Activated naive CD4-positive, alpha-beta T cell treated with anti-CD3 and anti-CD28 coated beads for 36 hours (primary cell): ENCODE measurements around the gene REXO5. TPM values are rescaled to one million over a fixed set of nuclear protein-coding genes. Genes with fewer than 3 reads are reported as not detected.

Experiments
- CTCF ChIA-PET: fragments of 350-600 bp; sonication (Branson Sonifier 250); formaldehyde crosslinking; loops from one replicate; lab custom pipeline; 2021; ENCODE audit warnings: antibody characterized with exemption; lab: Charles Lee
- DNase-seq: peaks from one replicate; pipeline ENCODE4 v3.0.0-alpha.2; 2020
- H3K27ac Mint-ChIP-seq: one replicate; pipeline ENCODE4 v1.8.0; 2021; ENCODE audit warnings: mild to moderate bottlenecking, mixed read lengths
- H3K27me3 Mint-ChIP-seq: one replicate; pipeline ENCODE4 v1.8.0; 2021; ENCODE audit warnings: low read depth, mixed read lengths
- H3K36me3 Mint-ChIP-seq: one replicate; pipeline ENCODE4 v1.8.0; 2021; ENCODE audit warnings: low read depth, mixed read lengths
- H3K4me1 Mint-ChIP-seq: one replicate; pipeline ENCODE4 v1.8.0; 2021; ENCODE audit warnings: low read depth, mixed read lengths
- H3K4me3 Mint-ChIP-seq: one replicate; pipeline ENCODE4 v1.8.0; 2021; ENCODE audit warnings: mild to moderate bottlenecking, moderate library complexity, mixed read lengths
- H3K9me3 Mint-ChIP-seq: one replicate; pipeline ENCODE4 v1.8.0; 2021; ENCODE audit warnings: mixed read lengths
- intact Hi-C: fragments of 100-400 bp; cut with micrococcal nuclease; formaldehyde crosslinking; loops from one replicate; pipeline ENCODE4 v1.15.1; 2023
- total RNA-seq, 2 experiments: library from RNA; stranded (reverse); gene quantifications; one replicate each; pipeline ENCODE4 v1.2.3, GENCODE V29; 2021

REXO5 gene
- total RNA-seq, 2 experiments from 2014 or later, result 26.4 to 27.8 TPM

GRCh38 chr16:20773679-20774078 lies 32.6 kb upstream of the REXO5 start:
- DNase-seq, result no peak

GRCh38 chr16:20774703-20775362 lies 31.5 kb upstream of the REXO5 start:
- CTCF ChIA-PET, result interaction anchor here (0.8 to 1.0 kb wide), 3 partner anchors 10 to 14 kb away, joined by 3 read pairs; no protein-coding TSS in a partner anchor
- H3K4me3 Mint-ChIP-seq, result no peak overlapping the region
- no peak overlapping the region for H3K27ac Mint-ChIP-seq
- no peaks in the 10 kb centered on the region for H3K27me3 Mint-ChIP-seq
- H3K36me3 Mint-ChIP-seq, result peaks cover 9% of the 10 kb centered on the region
- H3K4me1 Mint-ChIP-seq, result no peaks in the 10 kb centered on the region
- DNase-seq, result peak; percentile 73
- intact Hi-C loops, result no loop called here
- no peaks in the 10 kb centered on the region for H3K9me3 Mint-ChIP-seq

More at GRCh38 chr16:20773679-20774078, 32.6 kb upstream of the REXO5 start:
- Mint-ChIP-seq H3K27me3 (no peaks in the 10 kb centered on the region), H3K4me1 (no peaks in the 10 kb centered on the region), H3K36me3 (peaks cover 7% of the 10 kb centered on the region), H3K9me3 (no peaks in the 10 kb centered on the region), H3K27ac (no peak overlapping the region), H3K4me3 (no peak overlapping the region)
- intact Hi-C loops, result no loop called here
- CTCF ChIA-PET, result interaction anchor here (0.6 to 1.0 kb wide), 2 partner anchors 9 to 1335 kb away, joined by 3 read pairs; no protein-coding TSS in a partner anchor

- intact Hi-C loops, result no loop called here
- Mint-ChIP-seq H3K4me3 (no peak overlapping the region), H3K27ac (no peak overlapping the region), H3K27me3 (no peaks in the 10 kb centered on the region), H3K4me1 (no peaks in the 10 kb centered on the region), H3K36me3 (peaks cover 3% of the 10 kb centered on the region), H3K9me3 (no peaks in the 10 kb centered on the region)
- DNase-seq, result no peak
- CTCF ChIA-PET, result no interaction called here
These were observed 24.6 kb upstream of the REXO5 start for GRCh38 chr16:20781697-20782096.

GRCh38 chr16:20782470-20782869 lies 23.9 kb upstream of the REXO5 start:
- Mint-ChIP-seq H3K27me3 (no peaks in the 10 kb centered on the region), H3K27ac (no peak overlapping the region), H3K9me3 (no peaks in the 10 kb centered on the region), H3K36me3 (peaks cover 3% of the 10 kb centered on the region), H3K4me3 (no peak overlapping the region), H3K4me1 (no peaks in the 10 kb centered on the region)
- no peak for DNase-seq
- intact Hi-C loops, result no loop called here
- CTCF ChIA-PET, result no interaction called here

GRCh38 chr16:20784204-20784603 lies 22.1 kb upstream of the REXO5 start:
- Mint-ChIP-seq H3K9me3 (no peaks in the 10 kb centered on the region), H3K36me3 (peaks cover 1% of the 10 kb centered on the region), H3K4me3 (no peak overlapping the region), H3K4me1 (no peaks in the 10 kb centered on the region), H3K27ac (no peak overlapping the region), H3K27me3 (no peaks in the 10 kb centered on the region)
- intact Hi-C loops, result no loop called here
- CTCF ChIA-PET, result interaction anchor here (0.6 to 1.3 kb wide), 2 partner anchors 20 to 337 kb away, joined by 3 read pairs; no protein-coding TSS in a partner anchor
- no peak for DNase-seq

GRCh38 chr16:20789130-20789529 lies 17.2 kb upstream of the REXO5 start:
- H3K27me3 Mint-ChIP-seq, result no peaks in the 10 kb centered on the region
- peaks cover 2% of the 10 kb centered on the region for H3K36me3 Mint-ChIP-seq
- H3K27ac Mint-ChIP-seq, result no peak overlapping the region
- no peaks in the 10 kb centered on the region for H3K4me1 Mint-ChIP-seq
- intact Hi-C loops, result no loop called here
- no peak overlapping the region for H3K4me3 Mint-ChIP-seq
- no peak for DNase-seq
- CTCF ChIA-PET, result interaction anchor here (0.8 kb wide), 1 partner anchor 14 kb away, joined by 3 read pairs; no protein-coding TSS in a partner anchor
- H3K9me3 Mint-ChIP-seq, result no peaks in the 10 kb centered on the region

GRCh38 chr16:20791923-20792612 lies 14.3 kb upstream of the REXO5 start:
- CTCF ChIA-PET, result interaction anchor here (0.5 kb wide), 1 partner anchor 174 kb away, joined by 3 read pairs; no protein-coding TSS in a partner anchor

GRCh38 chr16:20798364-20798763 lies 8.0 kb upstream of the REXO5 start:
- Mint-ChIP-seq H3K4me1 (peaks cover 15% of the 10 kb centered on the region), H3K4me3 (no peak overlapping the region), H3K36me3 (peaks cover 16% of the 10 kb centered on the region), H3K9me3 (no peaks in the 10 kb centered on the region), H3K27ac (no peak overlapping the region), H3K27me3 (no peaks in the 10 kb centered on the region)
- DNase-seq, result no peak
- CTCF ChIA-PET, result no interaction called here
- intact Hi-C loops, result no loop called here

More at GRCh38 chr16:20791923-20792612, 14.3 kb upstream of the REXO5 start:
- no peaks in the 10 kb centered on the region for H3K4me1 Mint-ChIP-seq
- no peak overlapping the region for H3K27ac Mint-ChIP-seq
- no peak for DNase-seq
- H3K27me3 Mint-ChIP-seq, result no peaks in the 10 kb centered on the region
- H3K9me3 Mint-ChIP-seq, result no peaks in the 10 kb centered on the region
- H3K36me3 Mint-ChIP-seq, result peaks cover 5% of the 10 kb centered on the region
- intact Hi-C loops, result no loop called here
- H3K4me3 Mint-ChIP-seq, result no peak overlapping the region

- CTCF ChIA-PET, result no interaction called here
These were observed 6.7 kb upstream of the REXO5 start for GRCh38 chr16:20799599-20799998.

GRCh38 chr16:20801278-20801677 lies 5.0 kb upstream of the REXO5 start:
- no peak overlapping the region for H3K4me3 Mint-ChIP-seq
- H3K27me3 Mint-ChIP-seq, result no peaks in the 10 kb centered on the region
- no peak overlapping the region for H3K27ac Mint-ChIP-seq
- H3K4me1 Mint-ChIP-seq, result peaks cover 18% of the 10 kb centered on the region
- peaks cover 16% of the 10 kb centered on the region for H3K36me3 Mint-ChIP-seq
- intact Hi-C loops, result loop anchor here (2.0 kb wide), 1 partner anchor 282 kb away; no protein-coding TSS in a partner anchor
- no peak for DNase-seq
- CTCF ChIA-PET, result no interaction called here
- H3K9me3 Mint-ChIP-seq, result no peaks in the 10 kb centered on the region

More at GRCh38 chr16:20799599-20799998, 6.7 kb upstream of the REXO5 start:
- Mint-ChIP-seq H3K4me1 (peaks cover 18% of the 10 kb centered on the region), H3K27ac (no peak overlapping the region), H3K4me3 (no peak overlapping the region), H3K27me3 (no peaks in the 10 kb centered on the region), H3K36me3 (peaks cover 16% of the 10 kb centered on the region), H3K9me3 (no peaks in the 10 kb centered on the region)
- intact Hi-C loops, result no loop called here
- no peak for DNase-seq

GRCh38 chr16:20803192-20803560 lies 3.2 kb upstream of the REXO5 start:
- DNase-seq, result no peak
- peaks cover 21% of the 10 kb centered on the region for H3K4me1 Mint-ChIP-seq
- H3K36me3 Mint-ChIP-seq, result peaks cover 17% of the 10 kb centered on the region
- H3K27me3 Mint-ChIP-seq, result no peaks in the 10 kb centered on the region
- intact Hi-C loops, result no loop called here
- CTCF ChIA-PET, result no interaction called here
- no peak overlapping the region for H3K4me3 Mint-ChIP-seq
- no peaks in the 10 kb centered on the region for H3K9me3 Mint-ChIP-seq
- no peak overlapping the region for H3K27ac Mint-ChIP-seq

GRCh38 chr16:20803561-20804214 lies 2.6 kb upstream of the REXO5 start:
- no peak for DNase-seq
- H3K4me3 Mint-ChIP-seq, result no peak overlapping the region
- CTCF ChIA-PET, result no interaction called here
- H3K4me1 Mint-ChIP-seq, result peaks cover 18% of the 10 kb centered on the region
- no peaks in the 10 kb centered on the region for H3K9me3 Mint-ChIP-seq
- intact Hi-C loops, result no loop called here
- no peak overlapping the region for H3K27ac Mint-ChIP-seq
- H3K36me3 Mint-ChIP-seq, result peaks cover 14% of the 10 kb centered on the region
- no peaks in the 10 kb centered on the region for H3K27me3 Mint-ChIP-seq
